Progenitor cell of endocrine pancreas (in vitro differentiated cells): ENCODE data around the gene OR3A1. TPM values are rescaled to one million over a fixed set of nuclear protein-coding genes. Genes with fewer than 3 reads are reported as not detected.
"Not testable (repeated sequence)": the region's sequence is repeated elsewhere in the genome, so short reads cannot be mapped to it uniquely, and the experiment has no call there.

ENCODE experiments used
- DNase-seq: peaks from one replicate; pipeline ENCODE4 v3.0.0; 2021; ENCODE audit warnings: low spot score; ENCODE audit not compliant: unreplicated experiment
- H3K27ac Mint-ChIP-seq: 2 replicates; pipeline ENCODE4 v1.8.0; 2021; ENCODE audit warnings: mild to moderate bottlenecking, moderate library complexity, mixed read lengths
- H3K27me3 Mint-ChIP-seq: 2 replicates; pipeline ENCODE4 v1.8.0; 2021; ENCODE audit warnings: mixed read lengths
- H3K36me3 Mint-ChIP-seq: 2 replicates; pipeline ENCODE4 v1.8.0; 2022; ENCODE audit warnings: mixed read lengths; ENCODE audit not compliant: insufficient read depth
- H3K4me1 Mint-ChIP-seq: 2 replicates; pipeline ENCODE4 v1.8.0; 2021; ENCODE audit warnings: low read depth, mixed read lengths
- H3K4me3 Mint-ChIP-seq: 2 replicates; pipeline ENCODE4 v1.8.0; 2021; ENCODE audit warnings: low read depth, mild to moderate bottlenecking, moderate library complexity, mixed read lengths
- H3K9me3 Mint-ChIP-seq: 2 replicates; pipeline ENCODE4 v1.8.0; 2021; ENCODE audit warnings: low read depth, mixed read lengths
- CTCF ChIP-seq: fragments of 200-600 bp; sonication (generic); IDR thresholded peaks from one replicate; pipeline ENCODE4 v1.5.0; 2021; ENCODE audit warnings: antibody characterized with exemption, mild to moderate bottlenecking; ENCODE audit not compliant: unreplicated experiment
- long read RNA-seq: library from polyadenylated mRNA; unstranded; transcript quantifications from one replicate; pipeline ENCODE4 v2.0.0, GENCODE V29; 2020
- total RNA-seq: library from RNA; stranded (reverse); gene quantifications from 2 replicates; pipeline ENCODE4 v1.2.1, GENCODE V29; 2021

Gene OR3A1
- not detected in 2 replicates for total RNA-seq
- long read RNA-seq: 0 reads

DNA sequence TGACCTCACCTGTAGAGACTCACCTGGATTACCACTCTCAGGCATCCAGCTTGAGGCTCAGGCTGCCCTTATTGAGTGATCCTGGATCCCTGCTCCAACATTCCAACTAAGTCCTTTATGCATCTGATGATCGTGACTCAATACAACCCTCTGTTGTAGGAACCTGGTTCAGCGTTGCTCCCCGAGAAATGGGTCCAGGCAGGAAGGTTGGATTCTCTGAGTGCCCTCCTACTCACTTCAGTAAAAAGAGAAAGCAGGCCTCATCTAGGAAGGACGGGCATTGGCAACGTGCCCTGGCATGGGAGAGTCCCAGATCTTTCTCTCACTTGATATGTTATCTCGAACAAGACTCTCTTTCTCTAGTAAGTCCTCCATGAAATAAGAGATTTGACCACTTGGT lies at the start of gene OR3A1:
TSS of gene OR3A1 (minus strand) at position 101 of the 400 bp plus-strand sequence. CDS start 5,778 bp downstream, outside the sequence.
- TF ChIP-seq CTCF: no peak
- DNase-seq: no peak
- Mint-ChIP-seq H3K27ac (no peak within 1 kb of the TSS), H3K4me1 (no peaks in the 10 kb centered on the region), H3K9me3 (peaks cover 47% of the 10 kb centered on the region), H3K4me3 (no peak within 1 kb of the TSS), H3K27me3 (no peaks in the 10 kb centered on the region), H3K36me3 (no peaks in the 10 kb centered on the region)

- DNase-seq, H3K4me1 Mint-ChIP-seq, H3K36me3 Mint-ChIP-seq, H3K27ac Mint-ChIP-seq, H3K27me3 Mint-ChIP-seq, H3K4me3 Mint-ChIP-seq: not testable (repeated sequence)
- peaks cover 62% of the 10 kb centered on the region for H3K9me3 Mint-ChIP-seq
Measured at GRCh38 chr17:3342782-3343181, 44.6 kb upstream of the OR3A1 start.

DNA sequence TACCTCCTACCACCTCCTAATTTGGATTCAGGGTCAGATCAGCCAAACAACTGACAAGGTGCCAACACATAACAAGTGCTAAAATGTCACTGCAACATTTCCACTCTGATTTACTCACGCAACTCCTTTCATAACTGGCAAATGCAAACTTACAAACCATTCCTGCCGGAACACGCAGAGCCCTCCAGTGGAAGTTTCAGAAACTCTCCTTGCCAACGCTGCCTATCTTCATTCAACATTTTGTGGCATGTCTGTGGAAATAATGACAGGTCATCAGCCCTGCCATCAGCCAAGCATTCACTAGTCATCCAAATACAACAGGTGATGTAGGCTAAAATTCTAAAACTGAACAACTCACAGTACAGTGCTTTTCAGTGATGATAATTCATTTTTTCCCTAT lies 37.7 kb upstream of the OR3A1 start:
- Mint-ChIP-seq H3K27me3 (no peaks in the 10 kb centered on the region), H3K36me3 (no peaks in the 10 kb centered on the region), H3K27ac (no peak overlapping the region), H3K4me1 (no peaks in the 10 kb centered on the region), H3K4me3 (no peak overlapping the region), H3K9me3 (peaks cover 48% of the 10 kb centered on the region)
- DNase-seq: no peak
- no peak for TF ChIP-seq CTCF

DNA sequence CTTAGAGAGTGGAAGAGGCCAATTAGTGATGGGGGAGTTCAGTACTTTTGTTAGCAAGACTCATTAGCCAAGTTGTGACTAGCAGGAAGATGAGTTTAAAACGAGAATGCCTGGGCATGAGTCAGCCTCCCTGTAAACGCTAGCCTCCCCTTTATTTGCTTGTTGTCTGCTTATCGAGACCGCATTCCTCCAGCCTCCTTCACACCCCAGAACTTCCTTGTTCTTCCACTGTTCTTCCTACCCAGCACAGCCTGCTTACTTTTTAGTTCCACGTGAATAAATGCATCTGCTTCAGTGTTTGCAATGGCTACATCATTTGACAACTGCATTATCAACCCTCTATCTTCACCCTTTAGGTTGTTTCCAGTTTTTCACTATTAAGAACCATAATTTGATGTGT lies 20.2 kb upstream of the OR3A1 start:
- no peaks in the 10 kb centered on the region for H3K36me3 Mint-ChIP-seq
- DNase-seq: no peak
- peaks cover 40% of the 10 kb centered on the region for H3K9me3 Mint-ChIP-seq
- H3K27ac Mint-ChIP-seq: no peak overlapping the region
- no peaks in the 10 kb centered on the region for H3K4me1 Mint-ChIP-seq
- H3K4me3 Mint-ChIP-seq: no peak overlapping the region
- no peak for TF ChIP-seq CTCF
- no peaks in the 10 kb centered on the region for H3K27me3 Mint-ChIP-seq

DNA sequence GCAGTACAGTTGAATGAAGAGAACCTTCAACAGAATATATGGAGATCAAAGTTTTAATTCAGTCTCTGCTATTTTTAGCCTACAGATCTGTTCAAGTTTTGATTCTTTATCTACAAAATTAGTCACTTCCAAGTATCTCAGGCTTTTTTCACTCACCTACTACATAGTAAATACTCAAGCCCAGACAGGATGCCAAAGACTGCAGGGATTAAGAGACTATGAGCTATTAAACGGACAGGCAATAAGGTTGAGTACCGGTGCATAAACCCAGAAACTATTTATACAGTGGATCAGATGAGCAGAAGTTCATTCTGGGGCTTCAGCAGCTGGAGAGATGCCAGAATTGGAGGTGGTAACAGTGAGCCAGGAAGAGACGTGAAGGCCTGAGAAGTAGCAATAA lies 18.7 kb upstream of the OR3A1 start:
- Mint-ChIP-seq H3K36me3 (no peaks in the 10 kb centered on the region), H3K27me3 (no peaks in the 10 kb centered on the region), H3K27ac (no peak overlapping the region), H3K4me1 (no peaks in the 10 kb centered on the region), H3K9me3 (peaks cover 42% of the 10 kb centered on the region), H3K4me3 (no peak overlapping the region)
- no peak for DNase-seq
- TF ChIP-seq CTCF: no peak

DNA sequence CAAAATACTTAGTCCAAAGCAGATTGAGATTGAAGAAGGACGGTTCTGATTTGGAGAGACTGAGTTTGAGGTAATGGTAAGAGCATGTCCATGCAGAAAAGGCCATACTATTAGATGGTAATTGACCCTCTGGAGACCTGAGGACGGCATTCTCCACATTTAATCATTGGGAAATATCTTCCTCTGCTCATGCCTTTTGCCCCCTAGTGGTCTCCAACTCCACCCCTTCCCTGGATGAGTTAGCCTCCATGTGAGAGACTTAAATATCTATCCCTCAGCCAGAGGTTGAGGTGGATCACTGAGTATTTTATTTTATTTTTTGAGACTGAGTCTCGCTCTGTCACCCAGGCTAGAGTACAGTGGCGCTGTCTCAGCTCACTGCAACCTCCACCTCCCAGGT lies 10.4 kb upstream of the OR3A1 start:
- no peak overlapping the region for H3K4me3 Mint-ChIP-seq
- H3K27me3 Mint-ChIP-seq: no peaks in the 10 kb centered on the region
- no peak for DNase-seq
- H3K4me1 Mint-ChIP-seq: no peaks in the 10 kb centered on the region
- no peaks in the 10 kb centered on the region for H3K36me3 Mint-ChIP-seq
- no peak overlapping the region for H3K27ac Mint-ChIP-seq
- peaks cover 68% of the 10 kb centered on the region for H3K9me3 Mint-ChIP-seq
- no peak for TF ChIP-seq CTCF
